ENCODE data around the gene DAP3. TPM values are rescaled to one million over a fixed set of nuclear protein-coding genes. Genes with fewer than 3 reads are reported as not detected.
"Not testable (repeated sequence)": the region's sequence is repeated elsewhere in the genome, so short reads cannot be mapped to it uniquely, and the experiment has no call there.

Gene DAP3
- total RNA-seq, 4 donors from 2014 or later, result 81.4 to 115 (median 107) TPM

DNA sequence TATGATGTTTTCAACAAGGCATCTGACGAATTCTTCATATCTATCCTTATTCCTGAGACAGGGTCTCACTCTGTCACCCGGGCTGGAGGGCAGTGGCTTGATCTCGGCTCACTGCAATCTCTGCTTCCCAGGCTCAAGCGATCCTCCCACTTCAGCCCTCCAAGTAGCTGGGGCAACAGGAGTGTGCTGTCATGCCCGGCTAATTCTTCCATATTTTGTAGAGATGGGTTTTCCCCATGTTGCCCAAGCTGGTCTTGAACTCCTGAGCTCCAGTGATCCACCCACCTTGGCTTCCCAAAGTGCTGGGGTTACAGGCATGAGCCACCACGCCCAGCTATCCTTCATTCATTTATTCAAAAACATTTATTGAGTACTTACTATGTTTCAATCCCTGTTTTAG, 8.4 kb upstream of the DAP3 start:
- H3K36me3 ChIP-seq, result peaks cover 12 to 51% of the 10 kb centered on the region in 2 donors
- H3K4me1 ChIP-seq, result peaks cover 3 to 47% (median 3%) of the 10 kb centered on the region in 3 donors
- no peaks in the 10 kb centered on the region for H3K27me3 ChIP-seq
- H3K27ac ChIP-seq, result no peak overlapping the region
- no peak overlapping the region for H3K4me3 ChIP-seq
- H3K9me3 ChIP-seq, result no peaks in the 10 kb centered on the region
- 79 to 95% methylated on average over 2 to 6 of the region's 6 CpGs for WGBS, 2 donors (ENCODE audit: low coverage in 1 of 2)
- no peak for ATAC-seq
- TF ChIP-seq POLR2AphosphoS5 (IDR thresholded peaks at IDR 0.05) (no peak), POLR2A (IDR thresholded peaks at IDR 0.05) (no peak), EP300 (IDR thresholded peaks at IDR 0.05) (no peak)
- TF ChIP-seq, protein P1, sequence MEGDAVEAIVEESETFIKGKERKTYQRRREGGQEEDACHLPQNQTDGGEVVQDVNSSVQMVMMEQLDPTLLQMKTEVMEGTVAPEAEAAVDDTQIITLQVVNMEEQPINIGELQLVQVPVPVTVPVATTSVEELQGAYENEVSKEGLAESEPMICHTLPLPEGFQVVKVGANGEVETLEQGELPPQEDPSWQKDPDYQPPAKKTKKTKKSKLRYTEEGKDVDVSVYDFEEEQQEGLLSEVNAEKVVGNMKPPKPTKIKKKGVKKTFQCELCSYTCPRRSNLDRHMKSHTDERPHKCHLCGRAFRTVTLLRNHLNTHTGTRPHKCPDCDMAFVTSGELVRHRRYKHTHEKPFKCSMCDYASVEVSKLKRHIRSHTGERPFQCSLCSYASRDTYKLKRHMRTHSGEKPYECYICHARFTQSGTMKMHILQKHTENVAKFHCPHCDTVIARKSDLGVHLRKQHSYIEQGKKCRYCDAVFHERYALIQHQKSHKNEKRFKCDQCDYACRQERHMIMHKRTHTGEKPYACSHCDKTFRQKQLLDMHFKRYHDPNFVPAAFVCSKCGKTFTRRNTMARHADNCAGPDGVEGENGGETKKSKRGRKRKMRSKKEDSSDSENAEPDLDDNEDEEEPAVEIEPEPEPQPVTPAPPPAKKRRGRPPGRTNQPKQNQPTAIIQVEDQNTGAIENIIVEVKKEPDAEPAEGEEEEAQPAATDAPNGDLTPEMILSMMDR (IDR thresholded peaks at IDR 0.05), result no peak

DNA sequence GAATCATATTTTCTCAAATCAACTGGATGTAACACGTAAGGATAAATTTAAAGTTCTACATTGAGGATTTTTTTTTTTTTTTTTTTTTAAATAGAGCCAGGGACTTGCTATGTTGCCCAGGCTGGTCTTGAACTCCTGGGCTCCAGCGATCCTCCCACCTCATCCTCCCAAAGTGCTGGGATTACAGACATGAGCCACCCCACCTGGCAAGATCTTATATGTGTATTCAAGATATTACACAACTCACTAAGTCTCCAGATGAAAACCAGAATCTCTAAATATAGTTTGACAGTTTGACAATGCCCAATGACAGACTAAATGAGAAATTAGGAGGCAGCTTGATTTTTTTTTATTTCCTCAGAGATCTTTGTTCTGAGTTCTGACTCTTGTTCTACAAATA, 7.1 kb upstream of the DAP3 start:
- no peaks in the 10 kb centered on the region for H3K9me3 ChIP-seq
- ATAC-seq, result no peak
- 76 to 91% methylated on average over 2 of the region's 2 CpGs for WGBS, 2 donors (ENCODE audit: low coverage in 1 of 2)
- H3K4me1 ChIP-seq, result peaks cover 3 to 59% (median 7%) of the 10 kb centered on the region in 3 donors
- H3K27ac ChIP-seq, result no peak overlapping the region
- H3K4me3 ChIP-seq, result no peak overlapping the region
- no peaks in the 10 kb centered on the region for H3K27me3 ChIP-seq
- TF ChIP-seq POLR2AphosphoS5 (IDR thresholded peaks at IDR 0.05) (no peak), EP300 (IDR thresholded peaks at IDR 0.05) (no peak), POLR2A (IDR thresholded peaks at IDR 0.05) (no peak)
- TF ChIP-seq, protein P1 (IDR thresholded peaks at IDR 0.05), result no peak
- H3K36me3 ChIP-seq, result peaks cover 6 to 39% of the 10 kb centered on the region in 2 donors

DNA sequence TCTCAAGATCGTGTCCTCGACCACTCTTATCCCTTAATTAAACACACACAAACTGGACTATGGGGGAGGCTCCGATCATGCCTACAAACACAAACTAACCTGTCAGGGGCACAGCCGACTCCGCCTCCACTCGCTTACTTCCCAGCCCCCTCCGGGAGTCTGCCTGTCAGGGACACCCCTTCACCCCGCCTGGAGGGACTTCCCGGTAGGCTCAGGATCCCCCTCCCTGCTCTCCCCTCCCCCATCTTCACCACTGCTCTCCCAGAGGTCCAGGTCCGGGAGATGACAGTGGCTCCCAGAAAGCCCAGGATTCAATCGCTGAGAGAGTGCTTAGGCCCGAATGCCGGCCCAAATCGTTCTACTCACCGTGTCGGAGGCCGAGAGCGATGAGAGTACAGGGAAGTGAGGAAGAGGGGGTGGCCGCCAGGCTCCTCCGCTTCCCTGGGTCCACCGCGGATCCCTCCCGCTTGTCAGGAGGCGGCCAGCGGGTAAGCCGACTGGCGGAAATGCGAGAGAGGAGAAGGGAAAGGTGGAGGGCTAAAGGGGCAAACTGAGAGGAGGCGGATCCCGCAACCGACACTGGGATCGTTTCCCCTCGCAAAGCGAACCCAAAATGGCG, 1.1 kb upstream of the DAP3 start:
- peak; percentile 13 for ATAC-seq
- H3K9me3 ChIP-seq, H3K27me3 ChIP-seq: not testable (repeated sequence)
- H3K4me1 ChIP-seq, result peaks cover 0 to 60% (median 16%) of the 10 kb centered on the region in 3 donors
- peak overlapping the region; percentile 85 to 96 for H3K4me3 ChIP-seq
- WGBS, 2 donors (ENCODE audit: low coverage in 1 of 2), result 3% methylated on average over 12 of the region's 35 CpGs; no CpG with 5 or more reads in 1 of the 2 donors
- H3K27ac ChIP-seq, result peak overlapping the region; percentile 86 to 98 (median 96)
- peaks cover 0 to 16% of the 10 kb centered on the region in 2 donors for H3K36me3 ChIP-seq

DNA sequence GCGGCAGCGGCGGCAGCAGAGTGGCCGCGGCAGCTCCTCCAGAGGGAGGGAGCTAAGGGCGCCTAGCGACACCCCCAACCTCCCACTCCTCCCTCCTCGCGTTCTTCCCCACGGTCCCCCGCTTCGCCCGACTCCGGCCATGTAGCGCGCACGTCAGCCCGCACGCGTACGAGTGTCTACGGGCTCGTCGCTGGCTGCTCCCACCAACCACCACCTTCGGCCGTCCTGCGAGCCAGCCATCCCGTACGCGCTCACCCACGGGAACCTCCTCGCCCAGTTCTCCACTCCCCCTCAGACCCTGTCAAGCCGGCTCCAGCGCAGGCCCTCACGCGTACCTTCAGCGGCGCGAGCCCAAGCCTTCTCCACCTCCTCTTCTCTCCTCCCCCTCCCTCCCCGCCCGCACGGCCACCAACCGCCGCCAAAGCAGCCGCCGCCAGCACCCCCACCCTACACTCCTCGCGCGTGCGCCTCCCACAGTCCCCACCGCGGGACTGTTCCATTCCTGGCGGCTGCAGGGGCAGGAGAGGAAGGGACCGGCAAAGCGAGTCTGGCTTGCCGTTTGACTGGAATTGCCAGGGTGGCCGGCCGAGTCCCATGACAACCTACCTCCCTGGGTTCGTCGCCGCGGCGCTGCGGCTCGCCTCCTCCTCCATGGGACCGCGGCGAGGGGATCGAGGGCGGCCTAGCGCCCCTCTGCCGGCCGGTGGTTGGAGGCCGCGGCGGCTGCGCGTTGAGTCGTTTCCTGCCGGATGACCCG, 389 bp upstream of the DAP3 start, which contains the start of gene YY1AP1:
Gene YY1AP1 (minus strand): TSS at position 451 of the 757 bp plus-strand sequence. CDS start 8,338 bp downstream, outside the sequence.
- Histone ChIP-seq H3K9me3 (no peaks in the 10 kb centered on the region), H3K36me3 (peaks cover 0 to 16% of the 10 kb centered on the region in 2 donors), H3K27me3 (no peaks in the 10 kb centered on the region), H3K4me3 (peak within 1 kb of the TSS; percentile 85 to 96), H3K27ac (peak within 1 kb of the TSS; percentile 86 to 98 (median 96)), H3K4me1 (peaks cover 0 to 53% (median 16%) of the 10 kb centered on the region in 3 donors)
- peak; percentile 97 for ATAC-seq
- TF ChIP-seq POLR2A (IDR thresholded peaks at IDR 0.05) (peak; percentile 53 to 67), POLR2AphosphoS5 (IDR thresholded peaks at IDR 0.05) (peak; percentile 78), EP300 (IDR thresholded peaks at IDR 0.05) (no peak)
- TF ChIP-seq, protein P1 (IDR thresholded peaks at IDR 0.05), result peak in 2 of 4 experiments; percentile 57 to 65
- WGBS, 2 donors (ENCODE audit: low coverage in 1 of 2), result 0 to 2% methylated on average over 7 to 24 of the region's 81 CpGs

DNA sequence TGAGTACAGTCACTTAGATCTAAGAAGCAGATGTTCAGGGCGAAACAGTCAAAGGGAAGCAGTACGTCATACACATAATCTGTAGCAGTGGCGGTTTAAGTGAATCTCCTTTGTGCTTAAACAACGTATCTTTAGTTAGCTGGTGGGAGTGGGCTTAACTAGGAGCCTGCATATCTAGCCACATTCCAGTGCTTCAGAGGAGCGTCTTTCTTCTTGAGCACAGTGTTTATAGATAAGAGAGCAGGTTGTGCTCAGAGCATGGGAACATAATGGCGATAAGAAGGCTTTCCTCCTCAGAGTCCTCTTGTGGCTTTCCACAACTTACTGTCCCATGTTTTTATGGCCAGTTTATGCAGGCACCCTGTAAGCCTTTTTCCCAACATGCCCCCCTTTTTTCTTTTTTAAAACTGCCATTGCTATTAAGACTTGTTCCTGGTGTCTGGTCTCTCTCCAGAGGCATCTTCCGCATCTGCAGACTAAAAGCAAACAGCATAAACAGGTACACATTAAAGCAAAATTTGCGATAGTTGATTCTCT, 3.2 kb downstream of the DAP3 start:
- 87 to 90% methylated on average over 7 to 8 of the region's 8 CpGs for WGBS, 2 donors (ENCODE audit: low coverage in 1 of 2)
- Histone ChIP-seq H3K27ac (no peak overlapping the region), H3K9me3 (no peaks in the 10 kb centered on the region), H3K4me1 (peaks cover 7 to 43% (median 9%) of the 10 kb centered on the region in 3 donors), H3K4me3 (no peak overlapping the region), H3K36me3 (peaks cover 0 to 16% of the 10 kb centered on the region in 2 donors), H3K27me3 (no peaks in the 10 kb centered on the region)
- no peak for ATAC-seq
- no peak for TF ChIP-seq EP300 (IDR thresholded peaks at IDR 0.05)
- TF ChIP-seq, protein P1 (IDR thresholded peaks at IDR 0.05), result no peak
- no peak for TF ChIP-seq POLR2AphosphoS5 (IDR thresholded peaks at IDR 0.05)
- no peak for TF ChIP-seq POLR2A (IDR thresholded peaks at IDR 0.05)
